NCI-H526 treated with DMSO at 0.1 percent for 48 hours (cell line): ENCODE results near the gene AEBP2.
"Not testable (repeated sequence)": the region's sequence is repeated elsewhere in the genome, so short reads cannot be mapped to it uniquely, and the experiment has no call there.

Source experiments
- DNase-seq: peaks from one replicate; lab custom pipeline; 2025; lab: John Stamatoyannopoulos, UW

AEBP2 gene

DNA sequence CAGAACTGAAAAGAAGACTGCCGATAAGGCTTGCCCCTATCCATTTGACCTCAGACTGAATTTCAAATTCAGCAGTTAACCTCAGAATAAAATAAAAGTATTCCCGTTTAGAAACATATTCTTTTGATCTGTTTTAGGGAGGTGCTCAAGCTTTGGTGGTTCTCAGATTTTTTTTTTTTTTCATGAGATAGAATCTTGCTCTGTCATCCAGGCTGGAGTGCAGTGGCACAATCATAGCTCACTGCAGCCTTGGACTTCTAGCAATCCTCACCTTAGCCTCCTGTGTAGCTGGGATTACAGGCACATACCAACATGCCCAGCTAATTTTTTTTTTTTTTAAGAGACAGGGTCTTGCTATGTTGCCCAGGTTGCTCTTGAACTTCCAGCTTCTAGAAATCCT lies 15.5 kb downstream of the AEBP2 start:
- no peak for DNase-seq

DNA sequence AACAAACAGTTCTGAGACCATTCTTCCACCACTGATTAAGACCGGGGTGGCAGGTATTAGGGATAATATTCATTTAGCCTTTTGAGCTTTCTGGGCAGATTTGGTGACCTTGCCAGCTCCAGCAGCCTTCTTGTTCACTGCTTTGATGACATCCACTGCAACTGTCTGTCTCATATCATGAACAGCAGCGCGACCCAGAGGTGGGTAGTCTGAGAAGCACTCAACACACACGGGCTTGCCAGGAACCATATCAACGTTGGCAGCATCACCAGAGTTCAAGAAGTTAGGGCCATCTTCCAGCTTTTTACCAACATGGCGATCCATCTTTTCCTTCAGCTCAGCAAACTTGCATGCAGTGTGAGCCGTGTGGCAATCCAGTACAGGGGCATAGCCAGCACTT lies 16.9 kb downstream of the AEBP2 start:
- no peak for DNase-seq

DNA sequence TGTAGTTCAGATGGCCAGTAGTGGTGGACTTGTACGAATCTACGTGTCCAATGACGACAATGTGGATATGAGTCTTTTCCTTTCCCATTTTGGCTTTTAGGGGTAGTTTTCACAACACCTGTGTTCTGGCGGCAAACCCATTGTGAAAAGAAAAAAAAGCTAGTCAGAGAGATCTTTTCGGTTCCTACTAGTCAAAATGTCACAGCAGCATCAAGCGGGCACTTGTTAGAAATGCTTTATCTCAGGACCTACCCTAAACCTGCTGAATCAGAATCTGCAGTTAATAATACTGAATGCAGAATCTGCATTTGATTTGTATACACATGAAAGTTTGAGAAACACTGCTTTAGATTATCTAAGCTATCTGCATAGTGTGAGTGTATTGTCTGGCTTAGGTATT lies 18.3 kb downstream of the AEBP2 start:
- no peak for DNase-seq

DNA sequence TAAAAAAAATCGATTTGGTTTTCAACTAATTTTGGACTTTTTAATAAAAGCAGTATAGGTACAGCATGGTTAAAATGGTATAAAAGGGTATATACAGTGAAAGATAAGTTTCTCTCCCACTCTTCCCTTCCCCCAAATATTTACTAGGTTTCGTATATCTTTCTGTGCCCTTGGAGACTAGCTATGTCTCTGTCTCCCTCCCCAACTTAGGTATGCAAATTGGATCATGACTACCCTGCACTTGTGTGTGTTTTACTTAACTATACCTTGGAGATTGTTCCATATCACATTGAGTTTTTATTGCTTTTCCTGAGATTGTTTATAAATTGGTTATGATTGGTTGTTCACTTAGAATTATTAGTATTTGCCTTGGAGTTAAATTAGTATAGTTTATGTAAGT lies 19.4 kb downstream of the AEBP2 start:
- no peak for DNase-seq

DNA sequence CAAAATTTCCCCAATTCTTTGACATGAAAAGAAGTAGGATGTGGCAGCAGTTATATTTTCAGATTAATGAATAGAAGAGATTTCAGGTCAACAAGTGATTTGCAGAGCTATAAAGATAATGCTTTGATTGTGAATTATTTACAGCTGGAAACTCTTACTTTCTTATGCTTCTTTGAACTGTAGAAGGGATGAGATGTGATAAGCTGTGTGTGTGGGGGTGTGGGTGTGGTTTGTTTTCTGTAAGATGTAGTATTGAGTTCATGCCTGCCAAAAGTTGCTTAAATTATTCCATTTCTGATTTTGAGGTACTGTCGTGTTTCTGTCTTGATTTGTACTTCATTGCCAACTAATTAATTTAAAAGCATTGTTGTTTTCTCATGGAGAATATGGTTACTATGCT lies 22.7 kb downstream of the AEBP2 start:
- no peak for DNase-seq

DNA sequence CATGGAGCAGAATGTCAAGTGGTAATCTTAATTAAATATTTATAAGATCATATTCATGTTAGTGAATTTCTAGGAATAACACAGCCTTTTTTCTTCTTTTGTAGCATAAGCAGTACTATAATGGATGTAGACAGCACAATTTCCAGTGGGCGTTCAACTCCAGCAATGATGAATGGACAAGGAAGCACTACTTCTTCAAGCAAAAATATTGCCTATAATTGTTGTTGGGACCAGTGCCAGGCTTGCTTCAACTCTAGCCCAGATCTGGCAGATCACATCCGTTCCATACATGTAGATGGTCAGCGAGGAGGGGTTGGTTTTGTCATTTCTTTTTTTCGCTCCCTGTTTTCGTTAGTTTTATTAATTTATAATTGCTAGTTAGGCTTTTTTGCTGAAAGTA lies 23.1 kb downstream of the AEBP2 start:
- DNase-seq: no peak

DNA sequence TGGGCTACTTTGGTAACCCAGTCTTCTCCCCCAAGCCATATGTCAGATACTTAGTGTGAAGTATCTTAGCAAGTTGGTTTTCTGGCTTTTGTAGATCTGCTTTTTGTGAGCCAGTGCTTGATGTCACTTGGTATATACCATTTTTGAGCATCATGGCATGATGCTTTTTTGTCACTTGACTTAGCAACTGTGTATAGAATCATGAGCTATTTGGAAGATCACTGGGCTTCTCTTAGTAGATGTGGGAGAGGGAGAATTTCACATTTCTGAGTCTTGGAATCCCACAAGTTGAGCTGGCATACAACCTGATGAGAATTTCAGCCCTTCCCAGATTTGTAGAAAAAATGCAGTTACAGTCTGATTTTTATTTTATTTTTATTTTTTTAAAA lies 24.9 kb downstream of the AEBP2 start:
- no peak for DNase-seq

DNA sequence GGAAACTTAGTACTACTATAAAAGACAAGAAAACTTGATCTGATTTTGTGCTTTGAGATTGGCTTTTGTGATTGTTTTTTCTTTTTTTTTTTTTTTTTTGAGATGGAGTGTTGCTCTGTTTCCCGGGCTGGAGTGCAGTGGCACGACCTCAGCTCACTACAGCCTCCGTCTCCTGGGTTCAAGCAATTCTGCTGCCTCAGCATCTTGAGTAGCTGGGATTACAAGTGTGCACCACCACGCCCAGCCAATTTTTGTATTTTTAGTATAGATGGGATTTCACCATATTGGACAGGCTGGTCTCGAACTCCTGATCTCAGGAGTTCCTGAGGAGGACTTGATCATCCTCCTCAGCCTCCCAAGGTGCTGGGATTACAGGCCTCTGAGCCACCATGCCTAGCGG lies 26.4 kb downstream of the AEBP2 start:
- DNase-seq: no peak

DNA sequence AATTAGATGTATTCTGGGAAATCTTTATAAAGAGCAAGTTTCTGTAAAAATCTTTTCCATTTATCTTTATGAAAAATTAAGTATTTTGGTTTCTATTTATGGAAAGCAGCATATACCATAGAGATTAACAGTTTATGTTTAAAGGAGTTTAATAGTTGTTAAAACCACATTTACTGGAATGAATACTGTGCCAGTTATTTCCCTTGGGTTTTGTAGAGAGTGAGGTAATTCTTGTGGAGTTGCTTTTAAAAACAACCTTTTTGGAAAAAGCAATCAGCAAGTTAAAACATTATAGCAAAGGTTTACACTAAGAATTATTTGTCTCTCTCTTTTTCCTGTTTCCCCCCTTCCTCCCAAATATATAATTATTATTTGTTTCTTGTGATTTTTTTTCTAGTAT lies 34.9 kb downstream of the AEBP2 start:
- DNase-seq: no peak

DNA sequence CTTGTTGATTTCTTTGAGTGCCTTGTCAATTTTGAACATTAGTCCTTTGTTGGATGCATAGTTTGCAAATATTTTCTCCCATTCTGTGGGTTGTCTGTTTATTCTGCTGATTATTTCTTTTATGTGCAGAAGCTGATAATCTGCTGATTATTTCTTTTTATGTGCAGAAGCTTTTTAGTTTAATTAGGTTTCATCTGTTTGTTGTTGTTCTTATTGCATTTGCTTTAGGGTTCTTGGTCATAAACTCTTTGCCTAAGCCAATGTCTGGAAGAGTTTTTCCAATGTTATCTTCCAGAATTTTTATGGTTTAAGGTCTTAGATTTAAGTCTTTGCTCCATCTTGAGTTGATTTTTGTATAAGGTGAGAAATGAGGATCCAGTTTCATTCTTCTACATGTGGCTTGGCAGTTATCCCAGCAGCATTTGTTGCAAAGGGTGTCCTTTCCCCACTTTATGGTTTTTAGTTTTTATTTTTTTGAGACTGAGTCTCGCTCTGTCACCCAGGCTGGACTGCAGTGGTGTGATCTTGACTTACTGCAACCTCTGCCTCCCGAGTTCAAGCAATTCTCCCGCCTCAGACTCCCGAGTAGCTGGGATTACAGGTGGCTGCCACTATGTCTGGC lies 36.7 kb downstream of the AEBP2 start:
- not testable (repeated sequence) for DNase-seq

DNA sequence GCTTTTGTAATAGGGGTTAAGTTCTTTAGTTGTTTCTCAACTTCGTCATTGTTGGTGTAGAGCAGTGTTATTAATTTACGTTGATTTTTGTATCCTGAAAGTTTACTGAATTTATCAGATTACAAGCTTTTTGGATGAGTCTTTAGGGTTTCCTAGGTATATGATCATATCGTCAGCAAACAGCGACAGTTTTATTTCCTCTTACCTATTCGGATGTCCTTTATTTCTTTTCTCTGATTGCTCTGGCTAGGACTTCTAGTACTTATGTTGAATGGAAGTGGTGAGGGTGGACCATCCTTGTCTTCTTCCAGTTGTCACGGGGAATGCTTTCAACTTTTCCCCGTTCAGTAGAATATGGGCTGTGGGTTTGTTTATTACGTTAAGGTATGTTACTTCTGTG lies 37.8 kb downstream of the AEBP2 start:
- DNase-seq: no peak

DNA sequence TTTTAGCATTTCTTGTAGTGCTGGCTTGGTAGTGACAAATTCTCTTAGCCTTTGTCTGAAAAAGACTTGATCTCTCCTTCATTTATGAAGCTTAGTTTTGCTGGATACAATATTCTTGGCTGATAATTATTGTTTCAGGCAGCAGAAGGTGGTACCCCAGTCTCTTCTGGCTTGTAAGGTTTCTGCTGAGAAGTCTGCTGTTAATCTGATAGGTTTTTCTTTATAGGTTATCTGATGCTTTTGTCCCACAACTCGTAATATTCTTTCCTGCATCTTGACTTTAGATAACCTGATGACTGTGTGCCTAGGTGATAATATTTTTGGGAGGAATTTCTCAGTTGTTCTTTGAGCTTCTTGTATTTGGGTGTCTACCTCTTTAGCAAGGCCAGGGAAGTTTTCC lies 41.2 kb downstream of the AEBP2 start:
- DNase-seq: no peak

DNA sequence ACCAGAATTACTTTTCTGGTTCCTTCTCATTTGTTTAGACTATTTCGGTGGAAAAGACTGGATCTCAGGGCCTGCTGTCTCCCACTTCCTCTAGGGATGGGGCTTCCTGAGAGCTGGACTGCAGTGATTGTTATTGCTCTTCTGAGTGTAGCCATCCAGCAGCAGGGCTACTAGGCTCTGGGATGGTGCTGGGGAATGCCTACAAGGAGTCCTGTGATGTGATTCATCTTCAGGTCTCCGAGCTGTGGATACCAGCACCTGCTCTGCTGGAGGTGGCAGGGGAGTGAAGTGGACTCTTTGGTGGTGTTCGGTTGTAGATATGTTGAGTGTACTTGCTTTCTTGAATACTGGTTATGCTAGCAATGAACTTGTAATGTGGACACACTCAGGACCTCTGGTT lies 42.7 kb downstream of the AEBP2 start:
- no peak for DNase-seq

DNA sequence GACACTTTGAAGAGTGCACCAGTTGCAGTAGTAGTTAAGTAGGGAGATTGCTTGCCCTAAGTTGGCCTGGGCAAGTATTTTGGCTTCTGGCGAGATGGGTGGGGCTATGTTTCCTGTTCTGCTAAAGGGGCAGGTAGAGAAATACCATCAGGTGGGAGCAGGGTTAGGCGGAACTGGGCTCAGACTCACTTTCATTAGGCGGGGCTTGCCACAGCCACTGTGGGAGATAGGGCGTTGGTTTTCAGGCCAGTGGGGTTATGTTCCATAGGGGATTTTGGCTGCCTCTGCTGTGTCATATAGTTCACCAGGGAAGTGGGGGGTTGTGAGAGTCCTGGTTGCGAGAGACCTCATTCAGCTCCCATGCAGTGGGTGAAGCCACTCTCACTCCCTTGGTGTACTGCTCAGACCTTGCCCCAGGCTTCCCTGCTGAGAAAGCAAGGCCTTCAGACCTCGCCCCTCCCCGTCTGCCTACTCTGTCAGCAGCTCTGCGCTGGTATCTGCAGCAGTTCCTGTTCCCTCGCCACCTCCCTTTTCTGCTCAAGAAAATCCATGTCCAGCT lies 43.3 kb downstream of the AEBP2 start:
- DNase-seq: no peak

DNA sequence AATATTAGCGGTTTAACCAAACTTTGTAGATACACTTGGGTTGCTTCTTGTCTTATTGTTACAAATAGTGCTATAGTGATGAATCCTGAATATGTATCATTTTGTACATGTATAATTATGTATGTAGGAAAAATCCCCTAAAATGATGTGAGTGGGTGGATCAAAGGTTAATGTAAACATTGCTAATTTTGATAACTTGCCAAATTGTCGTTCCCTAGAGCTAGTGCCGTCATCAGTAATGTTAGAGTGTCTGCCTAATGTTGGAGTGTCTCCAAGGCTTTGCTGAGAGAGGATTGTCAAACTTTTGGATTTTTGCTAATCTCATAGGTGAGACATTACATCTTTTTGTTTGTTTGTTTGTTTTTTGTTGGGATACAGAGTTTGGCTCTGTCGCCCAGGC lies 44.4 kb downstream of the AEBP2 start:
- no peak for DNase-seq

DNA sequence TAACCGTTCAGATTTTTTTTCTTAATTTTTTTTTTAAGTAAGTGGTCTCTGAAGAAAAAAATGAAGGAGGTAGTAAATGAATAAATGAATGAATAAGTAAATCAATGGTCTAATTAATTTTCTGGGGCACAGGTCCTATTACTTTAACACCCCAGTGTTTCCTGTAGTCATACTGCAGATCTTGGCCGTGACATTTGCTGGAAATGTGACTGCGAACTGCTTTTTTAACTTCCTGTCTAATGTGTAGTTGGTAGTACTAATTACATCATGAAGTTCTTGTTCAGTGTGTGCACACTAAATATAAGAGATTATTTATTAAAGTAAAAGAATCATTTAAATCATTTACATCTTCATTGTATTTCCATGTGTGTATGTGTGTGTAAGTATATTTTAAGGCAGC lies 45.4 kb downstream of the AEBP2 start:
- no peak for DNase-seq

DNA sequence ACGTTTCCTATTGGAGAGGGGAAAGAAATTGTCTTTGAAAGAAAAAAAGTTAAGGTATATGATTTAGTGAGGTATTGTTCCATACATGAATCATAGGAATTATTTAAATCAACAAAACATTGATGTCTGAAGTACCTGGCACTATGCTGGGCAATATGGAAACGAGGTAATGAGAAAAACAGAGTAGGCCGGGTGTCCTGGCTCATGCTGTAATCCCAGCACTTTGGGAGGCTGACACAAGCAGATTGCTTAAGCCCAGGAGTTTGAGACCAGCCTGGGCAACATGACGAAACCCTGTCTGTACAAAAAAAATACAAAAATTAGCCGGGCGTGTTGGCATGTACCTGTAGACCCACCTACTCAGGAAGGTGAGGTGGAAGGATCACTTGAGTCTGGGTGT lies 45.9 kb downstream of the AEBP2 start:
- no peak for DNase-seq

DNA sequence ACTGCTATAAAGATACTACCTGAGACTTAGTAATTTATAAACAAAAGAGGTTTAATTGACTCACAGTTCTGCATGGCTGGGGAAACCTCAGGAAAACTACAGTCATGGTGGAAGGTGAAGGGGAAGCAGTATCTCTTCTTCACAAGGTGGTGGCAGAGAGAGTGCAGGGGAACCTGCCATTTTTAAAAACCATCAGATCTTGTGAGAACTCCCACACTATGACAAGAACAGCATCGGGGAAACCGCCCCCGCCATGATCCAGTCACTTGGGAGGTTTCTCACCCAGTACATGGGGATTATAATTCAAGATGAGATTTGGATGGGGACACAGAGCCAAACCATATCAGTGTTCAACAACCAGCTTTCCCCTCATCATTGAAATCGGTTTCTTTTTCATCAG lies 49.9 kb downstream of the AEBP2 start:
- DNase-seq: no peak

DNA sequence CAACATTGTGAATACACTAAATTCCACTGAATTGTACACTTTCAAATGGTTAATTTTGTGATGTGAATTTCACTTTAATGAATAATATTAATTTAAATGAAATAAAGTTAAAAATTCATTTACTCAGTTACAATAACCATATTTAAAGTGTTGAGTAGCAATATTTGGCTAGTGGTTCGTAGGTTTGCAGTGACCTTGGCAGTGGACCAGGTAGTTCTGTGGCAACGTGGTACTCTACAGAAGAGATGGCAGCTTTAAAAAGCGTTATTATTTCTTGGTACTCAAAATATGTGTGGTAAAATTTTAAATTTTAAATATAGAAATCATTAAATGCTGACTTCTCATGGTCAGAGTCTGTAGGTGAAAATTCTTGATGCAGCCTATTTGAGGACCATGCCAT lies 51.6 kb downstream of the AEBP2 start:
- no peak for DNase-seq

DNA sequence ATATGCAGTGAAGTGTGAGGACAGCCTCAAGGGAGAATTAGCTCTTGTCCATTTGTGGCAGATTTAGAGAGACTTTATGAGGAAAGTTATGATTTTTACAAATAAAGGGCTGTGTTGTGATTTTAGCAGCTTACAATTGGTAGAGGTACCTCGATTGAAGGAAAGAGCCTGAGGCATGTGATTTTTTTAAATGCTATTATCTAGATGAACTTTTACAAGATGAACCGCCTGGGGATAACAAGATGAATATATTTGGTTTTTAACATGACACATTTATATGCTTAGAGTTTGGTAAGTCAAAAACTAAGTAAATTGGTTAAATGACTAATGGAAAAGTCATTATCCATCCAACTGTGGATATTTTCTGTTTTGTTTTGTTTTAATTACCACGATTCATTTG lies 52.6 kb downstream of the AEBP2 start:
- no peak for DNase-seq

DNA sequence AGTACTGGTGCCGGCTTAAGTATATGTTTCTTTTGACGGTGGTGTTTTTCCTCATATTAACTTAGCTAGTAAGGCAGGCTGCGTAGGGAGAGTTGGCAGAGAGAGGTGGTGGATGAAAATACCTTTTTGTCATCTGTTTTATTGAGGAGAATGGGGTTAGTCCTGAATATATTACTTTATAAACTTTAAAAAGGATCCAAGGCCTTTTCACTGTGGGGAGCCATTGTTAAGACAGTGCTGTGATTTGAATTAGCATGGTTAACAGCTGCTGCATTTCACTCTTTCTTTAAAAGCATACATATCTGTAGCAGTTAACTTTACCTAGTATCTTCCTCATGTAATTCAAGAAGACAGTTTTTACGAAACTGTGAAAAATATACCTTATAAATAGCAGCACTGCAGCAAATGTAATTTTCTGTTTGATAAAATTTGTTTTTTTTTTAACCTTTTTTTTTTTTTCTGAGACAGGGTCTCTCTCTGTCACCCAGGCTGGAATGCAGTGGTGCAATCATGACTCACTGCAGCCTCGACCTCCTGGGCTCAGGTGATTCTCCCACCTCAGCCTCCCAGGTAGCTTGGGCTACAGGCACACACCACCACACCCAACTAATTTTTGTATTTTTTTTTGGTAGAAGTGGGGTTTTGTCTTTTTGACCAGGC lies 57.1 kb downstream of the AEBP2 start:
- no peak for DNase-seq

DNA sequence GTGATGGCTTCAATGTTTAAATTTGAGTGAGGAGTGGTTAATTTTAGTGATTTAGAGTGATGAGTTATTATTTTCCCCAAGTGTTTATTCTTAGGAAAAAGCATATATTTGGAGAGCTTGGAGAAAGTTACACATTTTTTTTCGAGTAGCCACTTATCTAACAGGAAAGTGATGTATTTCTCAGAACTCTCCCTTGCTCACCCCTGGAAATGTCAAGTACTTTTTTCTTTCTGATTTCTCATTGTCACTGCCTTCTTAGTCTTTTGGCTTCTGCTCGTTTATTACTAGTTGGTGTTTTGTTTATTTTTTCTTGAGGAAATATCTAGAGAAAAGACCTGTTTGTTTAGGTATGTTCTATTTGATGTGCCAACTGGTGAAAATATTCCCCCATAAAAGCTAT lies 58.8 kb downstream of the AEBP2 start:
- DNase-seq: no peak

DNA sequence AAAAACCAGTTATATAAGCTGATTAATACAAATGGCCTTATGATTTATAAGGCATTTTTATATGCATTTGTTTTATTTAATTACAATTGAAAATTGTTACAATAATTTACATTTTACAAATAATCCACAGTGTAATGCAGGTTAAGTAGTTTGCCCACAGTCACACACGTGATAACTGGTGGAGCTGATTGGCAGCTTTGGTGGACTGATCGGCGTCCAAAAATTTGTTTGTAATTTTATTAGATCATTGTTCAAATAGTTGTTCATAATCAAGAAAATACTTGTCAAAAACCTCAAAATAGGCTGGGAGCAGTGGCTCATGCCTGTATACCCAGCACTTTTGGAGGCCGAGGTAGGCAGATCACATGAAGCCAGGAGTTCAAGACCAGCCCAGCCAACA lies 59.7 kb downstream of the AEBP2 start:
- no peak for DNase-seq

DNA sequence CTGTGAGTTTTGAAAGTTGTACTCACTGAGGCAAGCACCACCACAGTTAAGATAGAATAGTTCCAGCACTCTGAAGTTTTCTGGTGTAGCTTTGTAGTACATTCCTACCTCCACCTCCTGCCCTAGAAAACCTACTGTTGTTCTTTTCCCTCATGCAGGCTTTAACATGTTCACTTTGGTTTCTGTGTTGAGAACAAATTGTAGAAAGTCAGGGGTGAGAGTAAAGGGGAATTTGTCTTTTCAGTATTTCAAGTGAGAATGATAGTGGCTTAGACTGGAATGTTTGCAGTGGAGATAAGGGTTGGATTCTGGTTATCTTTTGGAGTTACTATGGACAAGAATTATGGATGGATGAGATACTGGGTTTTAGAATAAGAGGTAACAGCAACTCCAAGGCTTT lies 67.2 kb downstream of the AEBP2 start:
- DNase-seq: no peak
